Activated CD8-positive, alpha-beta memory T cell treated with anti-CD3 and anti-CD28 coated beads, Interleukin-2, amount 10 ng/mL, durations not matched to agents 7 days and 5 days (primary cell): Measurements from ENCODE around the gene CD99L2. TPM values are rescaled to one million over a fixed set of nuclear protein-coding genes. Genes with fewer than 3 reads are reported as not detected.
"Not testable (repeated sequence)": the region's sequence is repeated elsewhere in the genome, so short reads cannot be mapped to it uniquely, and the experiment has no call there.

Experiments used
- ATAC-seq: fragments of 150-1000 bp; cut with Tn5 transposase; one replicate; pipeline ENCODE4 v1.10.0; 2021; ENCODE audit warnings: moderate library complexity
- CTCF ChIA-PET: fragments of 350-600 bp; sonication (Branson Sonifier 250); formaldehyde crosslinking; loops from one replicate; lab custom pipeline; 2021; ENCODE audit warnings: antibody characterized with exemption; lab: Charles Lee
- DNase-seq: peaks from one replicate; pipeline ENCODE4 v3.0.0-alpha.2; 2020
- H3K27ac Mint-ChIP-seq: one replicate; pipeline ENCODE4 v1.8.0; 2021; ENCODE audit warnings: mild to moderate bottlenecking, mixed read lengths
- H3K27me3 Mint-ChIP-seq: one replicate; pipeline ENCODE4 v1.8.0; 2021; ENCODE audit warnings: mixed read lengths
- H3K36me3 Mint-ChIP-seq: one replicate; pipeline ENCODE4 v1.8.0; 2021; ENCODE audit warnings: mild to moderate bottlenecking, mixed read lengths
- H3K4me1 Mint-ChIP-seq: one replicate; pipeline ENCODE4 v1.8.0; 2021; ENCODE audit warnings: mixed read lengths
- H3K4me3 Mint-ChIP-seq: one replicate; pipeline ENCODE4 v1.8.0; 2021; ENCODE audit warnings: mild to moderate bottlenecking, moderate library complexity, mixed read lengths
- H3K9me3 Mint-ChIP-seq: one replicate; pipeline ENCODE4 v1.8.0; 2022; ENCODE audit warnings: low read depth, mixed read lengths
- total RNA-seq, 2 experiments: library from RNA; stranded (reverse); gene quantifications; one replicate each; pipeline ENCODE4 v1.2.3, GENCODE V29; 2021

CD99L2 gene
- total RNA-seq, 2 experiments from 2014 or later, result 16.8 to 21.2 TPM

DNA sequence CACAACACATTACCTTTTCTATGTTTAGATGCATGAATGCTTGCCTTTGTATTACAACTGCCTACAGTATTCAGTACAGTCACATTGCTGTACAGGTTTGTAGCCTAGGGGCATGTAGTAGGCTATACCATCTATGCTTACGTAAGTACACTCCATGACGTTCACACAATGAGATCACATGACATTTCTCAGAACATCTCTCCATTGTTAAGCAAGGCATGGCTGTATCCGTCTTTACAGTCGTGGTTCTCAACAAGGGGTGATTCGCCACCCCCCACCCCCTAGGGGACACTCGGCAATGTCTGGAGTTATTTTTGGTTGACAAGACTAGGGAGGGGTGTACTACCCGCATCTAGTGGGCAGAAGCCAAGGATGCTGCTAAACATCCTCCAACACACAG, 12.1 kb downstream of the CD99L2 start:
- peaks cover 2% of the 10 kb centered on the region for H3K36me3 Mint-ChIP-seq
- no peaks in the 10 kb centered on the region for H3K9me3 Mint-ChIP-seq
- H3K4me1 Mint-ChIP-seq, result peaks cover 6% of the 10 kb centered on the region
- CTCF ChIA-PET, result no interaction called here
- DNase-seq, result no peak
- no peak overlapping the region for H3K4me3 Mint-ChIP-seq
- H3K27me3 Mint-ChIP-seq, result no peaks in the 10 kb centered on the region
- H3K27ac Mint-ChIP-seq, result no peak overlapping the region
- no peak for ATAC-seq

- H3K36me3 Mint-ChIP-seq, result peaks cover 10% of the 10 kb centered on the region
- no peaks in the 10 kb centered on the region for H3K27me3 Mint-ChIP-seq
- CTCF ChIA-PET, result interaction anchor here (1.0 kb wide), 1 partner anchor 109 kb away, joined by 3 read pairs; no protein-coding TSS in a partner anchor
- peaks cover 2% of the 10 kb centered on the region for H3K9me3 Mint-ChIP-seq
- H3K27ac Mint-ChIP-seq, result peak overlapping the region; percentile 89
- DNase-seq (peak; percentile 47), ATAC-seq (peak; percentile 48)
- H3K4me3 Mint-ChIP-seq, result peak overlapping the region; percentile 7
- peaks cover 35% of the 10 kb centered on the region for H3K4me1 Mint-ChIP-seq
These were observed 17.7 kb downstream of the CD99L2 start for GRCh38 chrX:150880808-150881165.

- Mint-ChIP-seq H3K4me3 (peak overlapping the region; percentile 52), H3K9me3 (peaks cover 4% of the 10 kb centered on the region), H3K27ac (peak overlapping the region; percentile 89), H3K36me3 (peaks cover 17% of the 10 kb centered on the region), H3K4me1 (peaks cover 38% of the 10 kb centered on the region), H3K27me3 (no peaks in the 10 kb centered on the region)
- CTCF ChIA-PET, result no interaction called here
- ATAC-seq, result peak; percentile 91
- no peak for DNase-seq
These were observed 18.3 kb downstream of the CD99L2 start for GRCh38 chrX:150879855-150880807.

DNA sequence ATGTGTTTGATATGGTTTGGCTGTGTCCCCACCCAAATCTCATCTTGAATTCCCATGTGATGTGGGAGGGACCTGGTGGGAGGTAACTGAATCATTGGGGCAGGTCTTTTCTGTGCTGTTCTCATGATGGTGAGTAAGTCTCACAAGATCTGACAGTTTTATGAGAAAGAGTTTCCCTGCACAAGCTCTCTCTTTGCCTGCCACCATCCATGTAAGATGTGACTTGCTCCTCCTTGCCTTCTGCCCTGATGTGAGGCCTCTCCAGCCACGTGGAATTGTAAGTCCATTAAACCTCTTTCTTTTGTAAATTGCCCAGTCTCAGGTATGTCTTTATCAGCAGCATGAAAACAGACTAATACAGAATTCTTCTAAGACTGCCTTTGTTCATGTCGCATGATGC, 22.8 kb downstream of the CD99L2 start:
- peaks cover 27% of the 10 kb centered on the region for H3K36me3 Mint-ChIP-seq
- H3K4me3 Mint-ChIP-seq, H3K27me3 Mint-ChIP-seq, H3K27ac Mint-ChIP-seq, CTCF ChIA-PET, H3K9me3 Mint-ChIP-seq, ATAC-seq, DNase-seq: not testable (repeated sequence)
- H3K4me1 Mint-ChIP-seq, result peaks cover 58% of the 10 kb centered on the region

DNA sequence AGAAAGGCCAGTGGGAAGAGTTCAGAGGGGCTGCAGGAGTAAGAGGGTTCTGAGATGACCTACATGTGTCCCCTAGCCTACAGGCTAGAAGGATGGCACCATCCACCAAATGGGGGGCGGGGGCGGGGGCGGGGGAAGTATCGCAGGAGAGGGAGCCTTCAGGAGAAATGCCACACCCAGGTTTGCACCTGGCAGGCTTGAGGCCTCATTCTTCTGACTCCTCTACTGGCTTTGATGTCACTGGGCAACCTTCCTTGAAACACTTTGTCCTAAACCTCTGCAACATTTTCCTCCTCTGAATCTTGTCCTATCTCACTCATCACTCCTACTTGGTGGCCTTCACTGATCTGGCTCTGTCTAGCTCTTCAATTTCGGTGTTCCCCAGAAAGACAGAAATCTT, 24.0 kb downstream of the CD99L2 start:
- Mint-ChIP-seq H3K27ac (peak overlapping the region; percentile 56), H3K27me3 (no peaks in the 10 kb centered on the region)
- CTCF ChIA-PET, result no interaction called here

GRCh38 chrX:150873616-150874015, 24.9 kb downstream of the CD99L2 start:
- Mint-ChIP-seq H3K4me3 (no peak overlapping the region), H3K36me3 (peaks cover 23% of the 10 kb centered on the region), H3K27ac (no peak overlapping the region), H3K4me1 (peaks cover 44% of the 10 kb centered on the region), H3K27me3 (no peaks in the 10 kb centered on the region), H3K9me3 (peaks cover 6% of the 10 kb centered on the region)
- DNase-seq (no peak), ATAC-seq (no peak)
- CTCF ChIA-PET, result no interaction called here

More for the DNA sequence above, 24.0 kb downstream of the CD99L2 start:
- Mint-ChIP-seq H3K4me3 (no peak overlapping the region), H3K9me3 (peaks cover 6% of the 10 kb centered on the region), H3K4me1 (peaks cover 48% of the 10 kb centered on the region), H3K36me3 (peaks cover 27% of the 10 kb centered on the region)
- DNase-seq (no peak), ATAC-seq (no peak)

DNA sequence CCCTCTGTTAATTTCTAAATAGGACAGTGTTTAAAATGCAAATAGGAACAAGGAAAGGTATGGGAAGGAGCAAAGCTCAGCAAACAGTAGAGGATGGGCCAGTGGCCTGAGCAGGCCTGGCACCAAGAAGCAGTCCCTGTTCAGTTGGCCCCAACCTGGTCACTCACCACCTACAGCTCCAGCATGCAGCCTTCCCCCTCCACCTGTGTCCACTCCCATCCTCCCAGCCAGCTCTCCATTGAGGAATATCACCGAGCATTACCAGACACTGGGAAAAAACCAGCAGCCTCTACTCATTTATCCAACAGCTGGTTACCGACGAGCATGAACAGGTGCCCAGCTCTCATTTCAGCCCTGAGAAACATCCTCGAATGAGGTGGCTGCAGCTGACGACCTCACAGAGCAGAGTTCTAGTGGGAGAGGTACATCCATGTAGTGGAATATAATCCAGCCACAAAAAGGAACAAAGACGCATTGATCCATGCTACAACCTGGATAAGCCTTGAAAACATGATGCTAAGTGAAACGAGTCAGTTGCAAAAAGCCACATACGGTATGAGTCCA, 25.6 kb downstream of the CD99L2 start:
- Mint-ChIP-seq H3K9me3 (peaks cover 6% of the 10 kb centered on the region), H3K4me3 (no peak overlapping the region), H3K27me3 (no peaks in the 10 kb centered on the region), H3K36me3 (peaks cover 23% of the 10 kb centered on the region), H3K4me1 (peaks cover 46% of the 10 kb centered on the region), H3K27ac (no peak overlapping the region)
- no peak for ATAC-seq
- CTCF ChIA-PET, result no interaction called here
- DNase-seq, result no peak

- peaks cover 46% of the 10 kb centered on the region for H3K4me1 Mint-ChIP-seq
- no peak for DNase-seq
- CTCF ChIA-PET, result no interaction called here
- H3K27ac Mint-ChIP-seq, result peak overlapping the region; percentile 35
- H3K27me3 Mint-ChIP-seq, result no peaks in the 10 kb centered on the region
- no peak overlapping the region for H3K4me3 Mint-ChIP-seq
- peaks cover 22% of the 10 kb centered on the region for H3K36me3 Mint-ChIP-seq
- H3K9me3 Mint-ChIP-seq, result peaks cover 6% of the 10 kb centered on the region
- no peak for ATAC-seq
These were observed 27.1 kb downstream of the CD99L2 start for GRCh38 chrX:150871341-150871811.

- Mint-ChIP-seq H3K27me3 (no peaks in the 10 kb centered on the region), H3K36me3 (peaks cover 17% of the 10 kb centered on the region), H3K9me3 (peaks cover 3% of the 10 kb centered on the region), H3K4me3 (no peak overlapping the region), H3K4me1 (peaks cover 46% of the 10 kb centered on the region), H3K27ac (peak overlapping the region; percentile 35)
- CTCF ChIA-PET, result no interaction called here
- ATAC-seq, result no peak
- no peak for DNase-seq
These were observed 27.8 kb downstream of the CD99L2 start for GRCh38 chrX:150870487-150871340.

DNA sequence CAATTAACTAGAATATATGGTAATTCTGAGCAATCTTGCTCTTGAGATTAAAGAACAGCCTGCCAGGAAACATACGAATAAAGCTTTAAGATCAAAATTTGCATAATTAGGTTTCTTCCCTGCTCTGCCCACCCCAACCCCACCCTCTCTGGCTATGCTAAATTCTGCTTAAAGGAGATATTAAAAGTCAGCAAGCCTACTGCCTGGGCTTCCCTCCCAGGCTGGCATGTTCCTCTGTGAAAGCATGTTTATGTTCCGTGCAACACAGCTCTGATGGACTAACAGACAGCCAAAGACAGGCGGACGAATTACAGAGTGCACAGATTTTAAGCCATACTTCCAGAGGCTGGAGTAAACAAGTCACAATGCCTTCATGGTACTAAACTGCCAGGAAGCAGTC, 28.4 kb downstream of the CD99L2 start:
- Mint-ChIP-seq H3K9me3 (peaks cover 2% of the 10 kb centered on the region), H3K36me3 (peaks cover 13% of the 10 kb centered on the region), H3K4me3 (no peak overlapping the region), H3K27ac (no peak overlapping the region), H3K27me3 (no peaks in the 10 kb centered on the region), H3K4me1 (peaks cover 42% of the 10 kb centered on the region)
- CTCF ChIA-PET, result no interaction called here
- ATAC-seq, result no peak
- no peak for DNase-seq

- no peak overlapping the region for H3K27ac Mint-ChIP-seq
- peaks cover 39% of the 10 kb centered on the region for H3K4me1 Mint-ChIP-seq
- ATAC-seq, result no peak
- no peak overlapping the region for H3K4me3 Mint-ChIP-seq
- CTCF ChIA-PET, result no interaction called here
- peaks cover 12% of the 10 kb centered on the region for H3K36me3 Mint-ChIP-seq
- H3K27me3 Mint-ChIP-seq, result no peaks in the 10 kb centered on the region
- DNase-seq, result no peak
- peaks cover 2% of the 10 kb centered on the region for H3K9me3 Mint-ChIP-seq
These were observed 29.0 kb downstream of the CD99L2 start for GRCh38 chrX:150869450-150869849.

GRCh38 chrX:150868625-150869024, 29.8 kb downstream of the CD99L2 start:
- Mint-ChIP-seq H3K4me3 (no peak overlapping the region), H3K9me3 (peaks cover 2% of the 10 kb centered on the region), H3K36me3 (peaks cover 11% of the 10 kb centered on the region), H3K27ac (no peak overlapping the region), H3K27me3 (no peaks in the 10 kb centered on the region), H3K4me1 (peaks cover 32% of the 10 kb centered on the region)
- DNase-seq (no peak), ATAC-seq (no peak)
- CTCF ChIA-PET, result no interaction called here

GRCh38 chrX:150864127-150864526, 34.3 kb downstream of the CD99L2 start:
- Mint-ChIP-seq H3K27ac (no peak overlapping the region), H3K36me3 (peaks cover 9% of the 10 kb centered on the region), H3K4me1 (peaks cover 7% of the 10 kb centered on the region), H3K27me3 (no peaks in the 10 kb centered on the region), H3K9me3 (no peaks in the 10 kb centered on the region), H3K4me3 (no peak overlapping the region)
- CTCF ChIA-PET, result no interaction called here
- ATAC-seq (no peak), DNase-seq (no peak)
